Neuronal stem cell (in vitro differentiated cells): Measurements from ENCODE around the gene KPNA5.
A peak's percentile ranks its signal among the peaks of the same experiment; 100 is the strongest.

ENCODE experiments used
- DNase-seq: peaks from one replicate; pipeline ENCODE4 v3.0.0-alpha.2; 2013; ENCODE audit warnings: low spot score
- H2AFZ ChIP-seq: one replicate; pipeline ENCODE4 v1.6.1; 2013; ENCODE audit warnings: mild to moderate bottlenecking, low read length, inconsistent platforms
- H2AK5ac ChIP-seq: 2 replicates; pipeline ENCODE4 v1.6.1; 2013; ENCODE audit warnings: low read depth, mild to moderate bottlenecking, inconsistent platforms, low read length, moderate library complexity, mixed read lengths
- H2BK120ac ChIP-seq: 2 replicates; pipeline ENCODE4 v1.6.1; 2013; ENCODE audit warnings: low read depth, mild to moderate bottlenecking, inconsistent platforms, low read length, moderate library complexity, mixed read lengths
- H2BK12ac ChIP-seq: one replicate; pipeline ENCODE4 v1.6.1; 2013; ENCODE audit warnings: low read length, inconsistent platforms
- H2BK15ac ChIP-seq: 2 replicates; pipeline ENCODE4 v1.6.1; 2013; ENCODE audit warnings: mild to moderate bottlenecking, low read length, inconsistent platforms, mixed read lengths
- H2BK5ac ChIP-seq: one replicate; pipeline ENCODE4 v1.6.1; 2013; ENCODE audit warnings: inconsistent platforms, mild to moderate bottlenecking, low read length, moderate library complexity
- H3K14ac ChIP-seq: one replicate; pipeline ENCODE4 v1.6.1; 2013; ENCODE audit warnings: low read length, inconsistent platforms
- H3K18ac ChIP-seq: 2 replicates; pipeline ENCODE4 v1.6.1; 2013; ENCODE audit warnings: low read length, inconsistent platforms
- H3K23ac ChIP-seq: 2 replicates; pipeline ENCODE4 v1.6.1; 2013; ENCODE audit warnings: low read depth, mild to moderate bottlenecking, mixed read lengths, low read length, inconsistent platforms; ENCODE audit not compliant: poor library complexity
- H3K27ac ChIP-seq: replicated peaks from 3 replicates; pipeline ENCODE4 v1.5.1; 2013; ENCODE audit warnings: low read length, inconsistent platforms
- H3K27me3 ChIP-seq, 3 experiments: 2 replicates each; pipeline ENCODE4 v1.6.1; 2013; ENCODE audit warnings: low read length in 3 of 3, mild to moderate bottlenecking in 2 of 3, inconsistent platforms in 1 of 3, low read depth in 1 of 3, mixed read lengths in 1 of 3, moderate library complexity in 1 of 3; ENCODE audit not compliant: control insufficient read depth in 3 of 3, insufficient read depth in 3 of 3
- H3K36me3 ChIP-seq, 2 donors: replicated peaks in 1 of 2; 2 replicates each; pipeline ENCODE4 v1.6.1; 2013; ENCODE audit warnings: low read length in 2 of 2; ENCODE audit not compliant: control insufficient read depth in 2 of 2, insufficient read depth in 2 of 2
- H3K4ac ChIP-seq: 2 replicates; pipeline ENCODE4 v1.6.1; 2013; ENCODE audit warnings: inconsistent platforms, mild to moderate bottlenecking, low read length, moderate library complexity
- H3K4me1 ChIP-seq, 2 donors: 1 replicate in 1 of 2; 2 replicates in 1 of 2; pipeline ENCODE4 v1.6.1; 2013; ENCODE audit warnings: low read length in 2 of 2, low read depth in 1 of 2; ENCODE audit not compliant: control insufficient read depth in 2 of 2, insufficient read depth in 1 of 2
- H3K4me2 ChIP-seq: one replicate; pipeline ENCODE4 v1.6.1; 2013; ENCODE audit warnings: mild to moderate bottlenecking, low read length, inconsistent platforms; ENCODE audit not compliant: insufficient read depth, poor library complexity, severe bottlenecking
- H3K4me3 ChIP-seq, 2 donors: 2 replicates each; pipeline ENCODE4 v1.5.1; 2013; ENCODE audit warnings: low read length in 2 of 2, mild to moderate bottlenecking in 2 of 2, inconsistent platforms in 1 of 2, moderate library complexity in 1 of 2
- H3K79me1 ChIP-seq: one replicate; pipeline ENCODE4 v1.6.1; 2013; ENCODE audit warnings: low read depth, mild to moderate bottlenecking, inconsistent platforms, low read length, moderate library complexity
- H3K9ac ChIP-seq: one replicate; pipeline ENCODE4 v1.6.1; 2013; ENCODE audit warnings: mild to moderate bottlenecking, low read depth, low read length, inconsistent platforms; ENCODE audit not compliant: poor library complexity
- H3K9me3 ChIP-seq, 2 donors: replicated peaks in 1 of 2; 2 replicates each; pipeline versions ENCODE3 to v1.6.1; 2013; ENCODE audit warnings: low read length in 2 of 2, mild to moderate bottlenecking in 2 of 2, inconsistent platforms in 1 of 2, low read depth in 1 of 2, mixed read lengths in 1 of 2, moderate library complexity in 1 of 2; ENCODE audit not compliant: control insufficient read depth in 2 of 2, insufficient read depth in 1 of 2
- H4K8ac ChIP-seq: one replicate; pipeline ENCODE4 v1.6.1; 2013; ENCODE audit warnings: low read depth, mild to moderate bottlenecking, inconsistent platforms, low read length, moderate library complexity
- H4K91ac ChIP-seq: one replicate; pipeline ENCODE4 v1.6.1; 2013; ENCODE audit warnings: low read length, low read depth, mild to moderate bottlenecking, inconsistent platforms; ENCODE audit not compliant: poor library complexity
- WGBS, 2 donors: extraction: QIAGEN DNeasy Blood & Tissue Kit; methylation state at CpG; one replicate each; pipeline ENCODE4 v1.1.7; 2013; ENCODE audit warnings: missing lambda C conversion rate in 2 of 2, mixed read lengths in 1 of 2; ENCODE audit not compliant: insufficient read length in 2 of 2, insufficient replicate concordance in 1 of 2; ENCODE audit errors: extremely low coverage in 2 of 2; 5-methylcytosine and 5-hydroxymethylcytosine counted together

Gene KPNA5

GRCh38 chr6:116779573-116780164, 98.7 kb downstream of the KPNA5 start:
- H3K36me3 ChIP-seq, result no peaks in the 10 kb centered on the region
- H2AK5ac ChIP-seq, result no peak overlapping the region
- peak overlapping the region; percentile 60 for H2AFZ ChIP-seq
- WGBS, 2 donors, result no CpG with 5 or more reads among the region's 13 CpGs
- no peak overlapping the region for H3K4me2 ChIP-seq
- H3K14ac ChIP-seq, result no peak overlapping the region
- H3K23ac ChIP-seq, result no peak overlapping the region
- no peaks in the 10 kb centered on the region for H3K27me3 ChIP-seq
- no peak overlapping the region for H3K4ac ChIP-seq
- H3K18ac ChIP-seq, result no peak overlapping the region
- peak; percentile 26 for DNase-seq
- no peak overlapping the region for H4K8ac ChIP-seq
- H3K4me1 ChIP-seq, result no peaks in the 10 kb centered on the region
- no peak overlapping the region for H2BK15ac ChIP-seq
- no peak overlapping the region for H3K9ac ChIP-seq
- no peak overlapping the region for H3K27ac ChIP-seq
- H3K4me3 ChIP-seq, result no peak overlapping the region
- H2BK5ac ChIP-seq, result no peak overlapping the region
- H3K79me1 ChIP-seq, result no peaks in the 10 kb centered on the region
- no peak overlapping the region for H2BK120ac ChIP-seq
- no peaks in the 10 kb centered on the region for H3K9me3 ChIP-seq
- H2BK12ac ChIP-seq, result no peak overlapping the region
- no peak overlapping the region for H4K91ac ChIP-seq

DNA sequence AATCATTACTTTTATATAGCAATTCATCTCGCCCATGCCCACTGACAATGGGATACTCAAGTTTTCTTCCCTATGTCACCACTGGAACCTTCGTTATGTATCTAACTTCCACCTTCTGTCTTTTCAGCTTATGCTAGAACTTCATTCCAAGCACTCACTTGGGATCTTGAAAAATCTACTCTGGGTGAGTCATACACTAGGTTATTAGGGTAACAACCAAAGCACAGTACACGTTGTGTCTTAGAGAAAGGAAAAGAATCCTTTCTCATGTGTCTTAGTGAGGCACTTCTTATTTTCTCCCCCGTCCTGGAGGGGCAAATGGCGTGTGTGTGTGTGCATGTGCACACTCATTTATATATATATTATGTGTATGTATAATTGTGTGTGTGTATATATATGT, 102.8 kb downstream of the KPNA5 start:
- H2BK12ac ChIP-seq, result no peak overlapping the region
- H2AFZ ChIP-seq, result no peak overlapping the region
- no peak overlapping the region for H2BK5ac ChIP-seq
- no peaks in the 10 kb centered on the region for H3K36me3 ChIP-seq
- no peaks in the 10 kb centered on the region for H3K4me1 ChIP-seq
- no peak overlapping the region for H3K4me3 ChIP-seq
- WGBS, 2 donors, result no CpG with 5 or more reads among the region's 5 CpGs
- no peak overlapping the region for H4K8ac ChIP-seq
- H3K27me3 ChIP-seq, result no peaks in the 10 kb centered on the region
- H3K9ac ChIP-seq, result no peak overlapping the region
- H2BK120ac ChIP-seq, result no peak overlapping the region
- no peak for DNase-seq
- H3K4me2 ChIP-seq, result no peak overlapping the region
- no peak overlapping the region for H3K4ac ChIP-seq
- no peak overlapping the region for H4K91ac ChIP-seq
- H2BK15ac ChIP-seq, result no peak overlapping the region
- H3K23ac ChIP-seq, result no peak overlapping the region
- no peaks in the 10 kb centered on the region for H3K79me1 ChIP-seq
- no peak overlapping the region for H3K14ac ChIP-seq
- no peak overlapping the region for H2AK5ac ChIP-seq
- H3K9me3 ChIP-seq, result no peaks in the 10 kb centered on the region
- no peak overlapping the region for H3K18ac ChIP-seq
- no peak overlapping the region for H3K27ac ChIP-seq
